Osteocyte (in vitro differentiated cells): Measurements from ENCODE around the gene DGKZ. TPM values are rescaled to one million over a fixed set of nuclear protein-coding genes. Genes with fewer than 3 reads are reported as not detected.

Source experiments
- DNase-seq: peaks from one replicate; pipeline ENCODE4 v3.0.0; 2021; ENCODE audit warnings: mixed read lengths; ENCODE audit not compliant: unreplicated experiment; ENCODE audit errors: extremely low spot score
- H3K27ac Mint-ChIP-seq: one replicate; pipeline ENCODE4 v1.8.0; 2021; ENCODE audit warnings: mild to moderate bottlenecking, mixed read lengths; ENCODE audit not compliant: unreplicated experiment
- H3K27me3 Mint-ChIP-seq: one replicate; pipeline ENCODE4 v1.8.0; 2021; ENCODE audit warnings: mixed read lengths; ENCODE audit not compliant: unreplicated experiment
- H3K36me3 Mint-ChIP-seq: one replicate; pipeline ENCODE4 v1.8.0; 2021; ENCODE audit warnings: mixed read lengths; ENCODE audit not compliant: unreplicated experiment
- H3K4me1 Mint-ChIP-seq: one replicate; pipeline ENCODE4 v1.8.0; 2021; ENCODE audit warnings: mixed read lengths; ENCODE audit not compliant: unreplicated experiment
- H3K4me3 Mint-ChIP-seq: one replicate; pipeline ENCODE4 v1.8.0; 2021; ENCODE audit warnings: mild to moderate bottlenecking, moderate library complexity, mixed read lengths; ENCODE audit not compliant: unreplicated experiment
- H3K9me3 Mint-ChIP-seq: one replicate; pipeline ENCODE4 v1.8.0; 2021; ENCODE audit warnings: mixed read lengths; ENCODE audit not compliant: unreplicated experiment
- CTCF ChIP-seq: fragments of 200-600 bp; sonication (generic); IDR thresholded peaks from 2 replicates; pipeline ENCODE4 v1.5.0; 2021; ENCODE audit warnings: antibody characterized with exemption, mild to moderate bottlenecking, moderate library complexity
- total RNA-seq: library from RNA; stranded (reverse); gene quantifications from 2 replicates; pipeline ENCODE4 v1.2.1, GENCODE V29; 2021

Gene DGKZ
- total RNA-seq, 1 donor from 2014 or later = 49.9 TPM

GRCh38 chr11:46319074-46319453 is 28.2 kb upstream of the DGKZ start:
- Mint-ChIP-seq H3K4me1 (peaks cover 1% of the 10 kb centered on the region), H3K27me3 (no peaks in the 10 kb centered on the region), H3K36me3 (peaks cover 38% of the 10 kb centered on the region), H3K4me3 (no peak overlapping the region), H3K9me3 (no peaks in the 10 kb centered on the region), H3K27ac (no peak overlapping the region)
- DNase-seq = no peak
- no peak for TF ChIP-seq CTCF

GRCh38 chr11:46321757-46322156 is 25.5 kb upstream of the DGKZ start:
- no peak for DNase-seq
- no peak overlapping the region for H3K27ac Mint-ChIP-seq
- peaks cover 37% of the 10 kb centered on the region for H3K36me3 Mint-ChIP-seq
- no peak for TF ChIP-seq CTCF
- H3K4me1 Mint-ChIP-seq = peaks cover 3% of the 10 kb centered on the region
- H3K27me3 Mint-ChIP-seq = no peaks in the 10 kb centered on the region
- no peaks in the 10 kb centered on the region for H3K9me3 Mint-ChIP-seq
- H3K4me3 Mint-ChIP-seq = no peak overlapping the region

- no peak for DNase-seq
- Mint-ChIP-seq H3K4me3 (no peak overlapping the region), H3K9me3 (no peaks in the 10 kb centered on the region), H3K36me3 (peaks cover 39% of the 10 kb centered on the region), H3K27ac (no peak overlapping the region), H3K27me3 (no peaks in the 10 kb centered on the region), H3K4me1 (peaks cover 8% of the 10 kb centered on the region)
- peak; percentile 44 for TF ChIP-seq CTCF
These were observed 24.5 kb upstream of the DGKZ start for GRCh38 chr11:46322759-46323158.

GRCh38 chr11:46326813-46327416 is 20.3 kb upstream of the DGKZ start:
- H3K4me1 Mint-ChIP-seq = peaks cover 25% of the 10 kb centered on the region
- peaks cover 11% of the 10 kb centered on the region for H3K36me3 Mint-ChIP-seq
- no peak for TF ChIP-seq CTCF
- no peaks in the 10 kb centered on the region for H3K9me3 Mint-ChIP-seq
- no peak for DNase-seq
- H3K27me3 Mint-ChIP-seq = peaks cover 28% of the 10 kb centered on the region
- H3K4me3 Mint-ChIP-seq = no peak overlapping the region
- no peak overlapping the region for H3K27ac Mint-ChIP-seq

GRCh38 chr11:46327829-46328228 is 19.4 kb upstream of the DGKZ start:
- Mint-ChIP-seq H3K4me1 (peaks cover 27% of the 10 kb centered on the region), H3K4me3 (no peak overlapping the region), H3K9me3 (no peaks in the 10 kb centered on the region), H3K27ac (no peak overlapping the region), H3K36me3 (peaks cover 5% of the 10 kb centered on the region), H3K27me3 (peaks cover 32% of the 10 kb centered on the region)
- no peak for TF ChIP-seq CTCF
- DNase-seq = no peak
